ENCODE data around the gene PNLIPRP3.

DNA sequence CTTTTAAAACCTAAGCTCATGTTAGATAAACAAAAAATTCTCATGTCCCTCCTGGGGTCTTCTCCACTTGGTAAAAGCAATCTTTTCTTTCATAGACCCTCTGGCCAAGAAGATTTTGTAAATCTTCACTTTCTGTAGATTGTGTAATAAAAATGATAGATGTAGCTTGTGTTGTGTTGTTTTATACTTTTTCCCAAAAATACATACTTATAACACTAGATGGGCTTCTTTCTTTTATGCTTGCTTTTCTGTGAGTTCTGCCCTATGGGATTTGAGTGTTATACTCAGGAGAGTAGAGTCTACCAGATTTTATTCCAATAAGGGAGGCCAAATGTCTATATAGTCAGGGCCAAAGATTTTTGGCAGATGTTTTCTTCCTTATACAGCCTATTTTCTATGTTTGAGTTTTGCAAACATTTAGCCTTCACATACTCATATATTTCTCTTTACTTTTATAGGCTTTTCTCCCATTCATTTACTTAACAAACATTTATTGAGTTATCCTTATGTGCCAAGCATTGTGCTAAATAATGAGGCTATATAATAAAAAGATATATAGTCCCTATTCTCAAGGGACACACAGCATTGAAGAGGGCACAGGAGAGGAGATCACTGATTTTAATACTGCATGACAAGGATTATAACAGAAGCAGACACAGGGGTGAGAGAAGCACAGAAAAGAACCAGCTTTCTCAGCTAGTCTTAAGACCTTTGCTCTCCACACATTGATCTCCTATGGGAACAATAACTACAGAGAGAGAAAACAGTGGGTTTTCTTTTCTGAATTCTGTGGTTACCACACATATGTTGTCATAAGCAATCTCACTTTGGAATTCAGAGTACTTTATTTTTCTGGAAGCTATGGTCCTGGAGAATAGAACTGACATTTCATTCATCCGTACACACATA, 60.1 kb downstream of the PNLIPRP3 start:
- TF ChIP-seq POLR2A (IDR thresholded peaks at IDR 0.05; ENCODE audit: low read length) (no peak), GATA1 (IDR thresholded peaks at IDR 0.05; ENCODE audit: low read depth, low read length) (no peak)
